Right atrium auricular region (tissue), 2 donors: ENCODE data around the gene UBE2S. TPM values are rescaled to one million over a fixed set of nuclear protein-coding genes. Genes with fewer than 3 reads are reported as not detected.

Source experiments
- DNase-seq: peaks from one replicate; pipeline ENCODE4 v3.0.0-alpha.2; 2019; ENCODE audit warnings: low spot score
- H3K27ac ChIP-seq, 2 donors: fragments of 200-600 bp; sonication (generic); 1 replicate in 1 of 2; 2 replicates in 1 of 2; pipeline ENCODE4 v1.5.1; 2016 to 2019
- H3K27me3 ChIP-seq, 2 donors: fragments of 200-600 bp; sonication (generic); one replicate each; pipeline versions ENCODE4 v1.5.1 to v1.6.0; 2017 to 2019
- H3K36me3 ChIP-seq: fragments of 200-600 bp; sonication (generic); one replicate; pipeline ENCODE4 v1.5.1; 2016
- H3K4me1 ChIP-seq, 2 donors: fragments of 200-600 bp; sonication (generic); one replicate each; pipeline versions ENCODE4 v1.5.1 to v1.6.0; 2017 to 2019
- H3K4me3 ChIP-seq, 2 donors: fragments of 200-600 bp; sonication (generic); 1 replicate in 1 of 2; 2 replicates in 1 of 2; pipeline ENCODE4 v1.5.1; 2017 to 2019; ENCODE audit warnings: mild to moderate bottlenecking in 1 of 2, moderate library complexity in 1 of 2
- H3K9me3 ChIP-seq, 2 donors: fragments of 200-600 bp; sonication (generic); one replicate each; pipeline ENCODE4 v1.5.1; 2019
- CTCF ChIP-seq, 2 donors: fragments of 200-600 bp; sonication (generic); IDR thresholded peaks; one replicate each; pipeline ENCODE4 v1.5.1; 2019; ENCODE audit warnings: antibody characterized with exemption in 2 of 2
- total RNA-seq, 2 donors: library from RNA; depleted of rRNA; stranded (reverse); fragments of >200 nt; gene quantifications; one replicate each; pipeline ENCODE4 v1.1.0, GENCODE V29; 2016

Gene UBE2S
- total RNA-seq, 2 donors from 2014 or later, result 19.1 to 22.0 TPM

DNA sequence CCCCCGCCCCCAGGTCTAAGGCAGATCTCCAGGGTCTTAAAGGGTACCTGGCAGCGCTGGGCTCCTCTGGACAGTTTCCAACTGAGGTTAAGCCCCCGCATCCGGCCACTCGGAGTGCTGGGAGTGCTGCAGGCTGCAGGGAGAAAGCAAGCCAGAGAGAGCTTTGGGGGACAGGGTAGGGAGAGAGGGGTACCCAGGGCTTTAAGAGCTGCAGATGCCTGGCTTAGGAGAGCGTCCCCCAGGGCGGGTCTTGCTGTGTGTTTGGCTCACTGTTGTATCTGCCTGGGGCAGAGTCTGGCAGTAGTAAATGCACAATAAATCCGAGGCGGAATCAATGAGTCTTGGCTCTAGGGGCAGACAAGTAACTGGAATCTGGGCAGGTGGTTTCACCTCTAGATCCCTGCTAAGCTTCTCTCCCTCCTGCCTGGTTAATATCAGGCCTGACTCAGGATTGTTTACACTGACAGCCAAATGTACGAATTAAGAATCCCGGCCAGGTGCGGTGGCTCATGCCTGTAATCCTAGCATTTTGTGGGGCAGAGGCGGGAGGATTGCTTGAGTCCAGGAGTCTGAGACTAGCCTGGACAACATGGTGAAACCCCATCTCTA is 52.3 kb downstream of the UBE2S start:
- Histone ChIP-seq H3K4me1 (peaks cover 0 to 23% of the 10 kb centered on the region in 2 donors), H3K9me3 (no peaks in the 10 kb centered on the region), H3K36me3 (no peaks in the 10 kb centered on the region), H3K27ac (no peak overlapping the region), H3K4me3 (no peak overlapping the region), H3K27me3 (peaks cover 21 to 33% of the 10 kb centered on the region in 2 donors)
- DNase-seq, result no peak
- TF ChIP-seq CTCF (IDR thresholded peaks at IDR 0.05), result no peak

DNA sequence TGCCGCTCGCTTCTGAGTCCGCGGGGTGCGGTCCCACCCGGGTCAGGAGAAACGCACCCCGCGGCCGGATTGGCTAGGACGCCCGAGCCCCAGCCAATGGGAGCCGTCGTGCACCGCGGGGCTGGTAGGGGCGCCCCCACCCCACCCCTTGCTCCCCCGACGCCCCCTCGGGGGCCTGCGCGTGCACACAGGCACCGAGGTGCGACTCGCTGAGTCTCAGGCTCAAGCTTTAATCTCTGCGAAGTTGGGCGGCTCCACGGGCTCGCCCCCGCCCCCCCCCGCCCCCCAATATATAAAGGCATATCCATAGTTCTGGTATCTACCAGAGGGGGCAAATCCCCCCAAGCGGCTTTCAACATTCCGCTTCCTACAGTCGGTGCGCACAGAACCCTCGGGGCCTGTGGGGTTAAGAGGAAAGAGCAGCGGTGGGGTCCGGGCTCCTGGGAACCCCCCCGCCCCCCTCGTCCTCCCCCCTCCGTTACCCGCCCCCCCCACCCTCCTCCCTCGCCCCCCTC is 52.8 kb downstream of the UBE2S start, which contains the start of gene COX6B2:
COX6B2 (minus strand) TSS at position 22 of the 515 bp plus-strand sequence. CDS start 198 bp downstream, outside the sequence.
- no peak for DNase-seq
- no peak for TF ChIP-seq CTCF (IDR thresholded peaks at IDR 0.05)
- peaks cover 21 to 33% of the 10 kb centered on the region in 2 donors for H3K27me3 ChIP-seq
- peak within 1 kb of the TSS; percentile 18 to 45 for H3K4me3 ChIP-seq
- H3K27ac ChIP-seq, result no peak within 1 kb of the TSS
- H3K4me1 ChIP-seq, result peaks cover 0 to 23% of the 10 kb centered on the region in 2 donors
- H3K36me3 ChIP-seq, result no peaks in the 10 kb centered on the region
- H3K9me3 ChIP-seq, result no peaks in the 10 kb centered on the region

DNA sequence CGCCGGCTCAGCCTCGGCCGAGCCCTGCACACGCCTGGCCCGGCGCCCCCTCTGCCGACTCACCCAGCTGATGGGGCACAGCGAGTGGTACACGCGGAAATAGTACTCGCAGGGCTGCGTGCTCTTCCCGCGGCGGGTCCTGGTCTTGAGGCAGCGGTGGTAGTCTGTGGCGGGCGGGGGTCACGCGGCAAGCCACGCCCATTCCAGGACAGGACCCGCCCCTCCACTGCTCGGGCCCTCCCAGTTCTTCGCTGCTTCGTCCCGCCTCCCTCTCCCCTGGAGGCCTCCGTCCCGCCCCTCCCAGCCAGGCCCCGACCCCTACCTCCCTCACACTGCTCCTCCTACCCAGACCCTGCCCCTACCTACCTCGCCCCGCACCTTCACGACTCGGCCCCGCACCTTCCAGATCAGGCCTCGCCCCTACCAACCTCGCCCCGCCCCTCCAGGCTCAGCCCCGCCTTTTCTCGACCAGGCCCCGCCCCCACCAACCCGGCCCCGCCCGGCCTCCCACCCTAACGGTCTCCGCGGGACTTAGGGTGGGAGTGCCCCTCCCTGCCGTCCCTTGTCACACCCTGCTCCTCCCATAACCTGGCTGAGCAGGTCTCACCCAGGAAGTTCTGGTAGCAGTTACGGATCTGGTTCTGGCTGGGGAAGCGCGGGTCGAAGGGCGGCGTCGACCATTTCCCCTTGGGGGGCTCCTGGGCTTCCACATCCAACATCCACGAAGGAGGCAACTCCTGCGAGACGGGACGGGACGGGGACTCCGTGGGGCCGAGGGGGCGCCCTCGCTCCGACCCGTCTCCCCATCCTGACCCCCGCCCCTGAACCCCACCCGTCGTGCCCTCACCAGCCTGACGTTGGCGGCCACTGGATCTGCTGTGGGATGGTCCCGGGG is 53.5 kb downstream of the UBE2S start:
- H3K4me1 ChIP-seq, result peaks cover 0 to 23% of the 10 kb centered on the region in 2 donors
- no peak overlapping the region for H3K27ac ChIP-seq
- no peak for TF ChIP-seq CTCF (IDR thresholded peaks at IDR 0.05)
- peak overlapping the region; percentile 18 to 45 for H3K4me3 ChIP-seq
- no peaks in the 10 kb centered on the region for H3K9me3 ChIP-seq
- no peaks in the 10 kb centered on the region for H3K36me3 ChIP-seq
- H3K27me3 ChIP-seq, result peaks cover 21 to 33% of the 10 kb centered on the region in 2 donors
- no peak for DNase-seq

DNA sequence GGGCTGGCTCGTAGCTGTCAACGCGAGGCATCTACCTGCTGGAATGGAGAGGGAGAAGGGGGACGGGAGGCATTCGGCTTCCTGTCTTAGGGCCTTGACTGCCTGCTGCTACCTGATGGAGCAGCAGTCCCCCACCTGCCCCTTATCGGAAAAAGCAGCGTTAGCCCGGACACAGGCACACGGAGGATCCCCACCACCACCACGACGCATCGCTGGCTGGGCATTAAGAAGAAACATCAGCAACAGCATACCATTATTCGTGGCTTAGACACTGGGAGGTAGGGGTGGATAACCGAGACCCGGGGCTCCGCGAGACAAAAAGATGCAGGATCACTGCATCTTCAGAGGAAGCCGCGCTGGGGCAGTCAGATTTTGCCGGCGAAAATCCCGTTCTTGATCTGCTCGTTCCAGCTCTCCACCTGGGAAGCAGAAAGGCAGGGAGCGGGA is 54.2 kb downstream of the UBE2S start:
- Histone ChIP-seq H3K4me1 (peaks cover 0 to 23% of the 10 kb centered on the region in 2 donors), H3K4me3 (peak overlapping the region; percentile 18 to 45), H3K27ac (no peak overlapping the region), H3K9me3 (no peaks in the 10 kb centered on the region), H3K36me3 (no peaks in the 10 kb centered on the region), H3K27me3 (peaks cover 21 to 33% of the 10 kb centered on the region in 2 donors)
- TF ChIP-seq CTCF (IDR thresholded peaks at IDR 0.05), result no peak
- DNase-seq, result no peak

GRCh38 chr19:55352549-55353145 is 54.9 kb downstream of the UBE2S start:
- Histone ChIP-seq H3K4me1 (peaks cover 0 to 23% of the 10 kb centered on the region in 2 donors), H3K27ac (no peak overlapping the region), H3K36me3 (no peaks in the 10 kb centered on the region), H3K4me3 (no peak overlapping the region), H3K27me3 (peaks cover 21 to 33% of the 10 kb centered on the region in 2 donors), H3K9me3 (no peaks in the 10 kb centered on the region)
- no peak for TF ChIP-seq CTCF (IDR thresholded peaks at IDR 0.05)
- no peak for DNase-seq
